Measurements from ENCODE around the gene PARD6A. TPM values are rescaled to one million over a fixed set of nuclear protein-coding genes. Genes with fewer than 3 reads are reported as not detected.

Gene PARD6A
- total RNA-seq, 1 experiment from 2014 or later = 10.8 TPM

- no peaks in the 10 kb centered on the region; the same call in 1 of the 2 replicates for H3K27me3 ChIP-seq (ENCODE audit: insufficient read depth, low read length)
- no peak overlapping the region for H2BK5ac ChIP-seq (ENCODE audit: insufficient read length, low read length)
- no peak overlapping the region for H2BK120ac ChIP-seq (ENCODE audit: low read depth, low read length, poor library complexity, severe bottlenecking)
- H3T11ph ChIP-seq (ENCODE audit: low read length) = no peak overlapping the region
- H4K5ac ChIP-seq (ENCODE audit: insufficient read length, low read depth, low read length) = no peak overlapping the region
- no peak for TF ChIP-seq CTCF (conservative IDR thresholded peaks at IDR 0.05)
- H2BK15ac ChIP-seq (ENCODE audit: low read depth, low read length) = no peak overlapping the region
- H3K14ac ChIP-seq (ENCODE audit: insufficient read depth, low read length) = no peak overlapping the region
- no peak overlapping the region for H2AFZ ChIP-seq (ENCODE audit: low read length)
- Mint-ChIP-seq H3K9me3 (no peaks in the 10 kb centered on the region; a peak in 1 of 5 replicates), H3K36me3 (ENCODE audit: insufficient read depth in 1 of 3, low read depth in 3 of 3) (peaks cover 2 to 7% (median 5%) of the 10 kb centered on the region in 3 experiments; a peak in 4 of 7 replicates), H3K27ac (peak overlapping the region in 1 of 3 experiments; percentile 78; a peak in 2 of 7 replicates), H3K4me3 (no peak overlapping the region), H3K27me3 (ENCODE audit: low read depth) (no peaks in the 10 kb centered on the region), H3K4me1 (peaks cover 21 to 26% of the 10 kb centered on the region in 2 experiments)
- H3K79me2 ChIP-seq (ENCODE audit: insufficient read depth, low read length) = peaks cover 7% of the 10 kb centered on the region; the same call in 1 of the 2 replicates
- peaks cover 6% of the 10 kb centered on the region for H3K79me1 ChIP-seq (ENCODE audit: insufficient read depth, low read depth, low read length, poor library complexity, severe bottlenecking)
- no peaks in the 10 kb centered on the region for H3K23me2 ChIP-seq (ENCODE audit: insufficient read length, low read depth, low read length, poor library complexity, severe bottlenecking)
- no peak overlapping the region for H3K9ac ChIP-seq (ENCODE audit: extremely low read depth, insufficient read length, low read length)
- H3K27ac ChIP-seq (ENCODE audit: insufficient read length, low read depth, low read length) = no peak overlapping the region
- WGBS (ENCODE audit: extremely low coverage, insufficient read length, low lambda C conversion rate) = no CpG with 5 or more reads among the region's 1 CpG
- no peak overlapping the region for H2BK12ac ChIP-seq (ENCODE audit: insufficient read length, low read depth, low read length)
- H3K4me1 ChIP-seq (ENCODE audit: insufficient read depth, low read length) = peaks cover 4% of the 10 kb centered on the region; the same call in 1 of the 2 replicates
- no peak overlapping the region for H3K4ac ChIP-seq (ENCODE audit: low read depth, low read length)
- no peak overlapping the region for H4K91ac ChIP-seq (ENCODE audit: insufficient read length, low read depth, low read length)
- H3K56ac ChIP-seq (ENCODE audit: insufficient read length, low read depth, low read length) = no peak overlapping the region
- H2BK20ac ChIP-seq (ENCODE audit: low read depth, low read length, poor library complexity, severe bottlenecking) = no peak overlapping the region
- no peak overlapping the region for H2AK5ac ChIP-seq (ENCODE audit: insufficient read length, low read length)
- no peak overlapping the region for H4K8ac ChIP-seq (replicated peaks; ENCODE audit: insufficient read length, low read depth, low read length)
- no peak overlapping the region for H3K18ac ChIP-seq (ENCODE audit: insufficient read length, low read depth, low read length)
- H3K9me3 ChIP-seq (ENCODE audit: control insufficient read depth, low read depth, low read length) = no peaks in the 10 kb centered on the region
- no peak overlapping the region for H3K23ac ChIP-seq (ENCODE audit: insufficient read length, low read depth, low read length)
- no peak overlapping the region for H3K4me2 ChIP-seq (ENCODE audit: insufficient read depth, insufficient read length, low read length)
- H4K20me1 ChIP-seq (ENCODE audit: control insufficient read depth, insufficient read depth, insufficient read length) = no peaks in the 10 kb centered on the region
- no peak for DNase-seq
Observed at GRCh38 chr16:67709050-67709449, 48.3 kb downstream of the PARD6A start.
